GM19438 (cell line): ENCODE data around the gene RAB3GAP1.
"Not testable (repeated sequence)": the region's sequence is repeated elsewhere in the genome, so short reads cannot be mapped to it uniquely, and the experiment has no call there.

Experiments used
- ATAC-seq: cut with Tn5 transposase; IDR thresholded peaks from one replicate; pipeline ENCODE4 v1.9.1; 2021; ENCODE audit warnings: low read depth; ENCODE audit not compliant: unreplicated experiment

Gene RAB3GAP1

DNA sequence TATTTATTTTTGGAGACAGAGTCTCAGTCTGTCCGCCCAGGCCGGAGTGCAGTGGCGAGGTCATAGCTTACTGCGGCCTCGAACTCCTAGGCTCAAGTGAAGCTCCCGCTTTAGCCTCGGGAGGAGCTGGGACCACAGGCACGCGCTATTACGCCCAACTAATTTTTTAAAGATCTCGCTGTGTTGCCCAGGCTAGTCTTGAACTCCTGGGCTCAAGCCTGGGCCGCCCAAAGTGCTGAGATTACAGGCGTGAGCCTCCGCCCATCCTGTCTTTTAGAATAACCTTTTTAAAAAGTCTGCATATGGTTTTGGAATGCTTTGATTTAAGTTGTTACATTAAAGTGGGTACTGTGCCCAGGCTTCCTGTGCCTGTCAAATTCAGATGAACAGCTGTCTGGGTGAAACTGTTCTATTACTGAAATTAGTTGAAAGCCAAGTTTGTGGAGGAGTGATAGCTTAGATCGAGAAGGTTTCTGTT lies 944 bp downstream of the RAB3GAP1 start:
- peak; percentile 15 for ATAC-seq

GRCh38 chr2:135055182-135055786 lies 3.2 kb downstream of the RAB3GAP1 start:
- ATAC-seq = no peak

GRCh38 chr2:135056790-135057189 lies 4.7 kb downstream of the RAB3GAP1 start:
- ATAC-seq = no peak

GRCh38 chr2:135059577-135059976 lies 7.5 kb downstream of the RAB3GAP1 start:
- no peak for ATAC-seq

GRCh38 chr2:135063210-135063609 lies 11.1 kb downstream of the RAB3GAP1 start:
- no peak for ATAC-seq

- ATAC-seq = no peak
Observed at GRCh38 chr2:135064149-135064548, 12.1 kb downstream of the RAB3GAP1 start.

DNA sequence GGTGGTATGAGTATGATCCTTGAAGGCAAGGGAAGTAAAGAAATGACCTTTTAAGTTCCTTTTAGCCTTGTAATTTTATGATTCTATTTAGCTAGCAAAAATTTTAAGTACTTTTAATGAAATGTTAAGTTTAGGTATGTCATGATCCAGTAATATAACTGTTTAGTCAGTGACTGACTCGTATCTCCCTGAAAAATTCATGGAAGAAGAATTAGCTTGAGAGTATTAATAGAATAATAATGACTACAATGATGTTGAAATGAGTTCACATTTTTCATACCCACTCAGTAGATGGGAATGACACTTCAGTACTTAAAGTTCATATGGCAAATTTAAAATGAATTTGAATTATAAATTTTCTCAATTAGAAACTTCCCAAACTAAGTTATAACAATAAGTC lies 14.6 kb downstream of the RAB3GAP1 start:
- no peak for ATAC-seq

DNA sequence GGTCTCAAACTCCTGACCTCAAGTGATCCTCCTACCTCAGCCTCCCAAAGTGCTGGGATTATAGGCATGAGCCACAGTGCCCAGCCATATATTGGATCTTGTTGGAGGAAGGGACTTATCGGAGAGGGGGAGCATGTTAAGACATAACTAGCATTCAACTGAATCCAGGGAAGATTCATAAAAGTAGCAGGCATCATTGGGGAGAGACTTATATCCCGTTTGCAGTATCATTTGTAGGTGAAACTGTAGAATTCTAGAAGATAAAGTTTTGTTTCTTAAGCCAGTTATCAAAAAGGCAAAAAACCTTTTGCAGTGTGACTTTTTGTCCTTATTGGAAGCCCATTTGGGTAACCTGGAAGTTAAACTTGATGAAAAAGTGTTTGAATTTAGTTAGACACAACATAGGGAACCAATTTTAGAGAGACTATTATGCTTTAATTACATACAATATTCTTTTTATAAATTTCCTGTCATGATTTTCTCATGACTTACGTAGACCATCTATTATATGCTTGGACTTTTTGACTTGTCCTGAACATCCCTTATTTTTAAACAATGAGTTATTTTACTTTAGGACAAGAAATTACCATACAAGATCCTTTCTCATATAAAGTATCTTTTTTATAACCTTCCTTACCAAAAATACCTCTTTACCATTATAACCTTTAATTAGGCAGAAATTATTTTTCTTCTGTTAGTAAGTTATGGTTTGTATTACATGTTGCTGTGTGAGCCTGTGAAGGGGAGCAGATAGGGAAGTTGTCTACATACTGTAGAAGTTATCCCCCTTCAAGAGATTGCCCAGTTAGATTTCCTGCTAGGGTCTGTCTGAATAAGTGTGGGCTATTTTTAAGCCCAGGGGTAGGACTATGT lies 20.3 kb downstream of the RAB3GAP1 start:
- ATAC-seq = no peak

DNA sequence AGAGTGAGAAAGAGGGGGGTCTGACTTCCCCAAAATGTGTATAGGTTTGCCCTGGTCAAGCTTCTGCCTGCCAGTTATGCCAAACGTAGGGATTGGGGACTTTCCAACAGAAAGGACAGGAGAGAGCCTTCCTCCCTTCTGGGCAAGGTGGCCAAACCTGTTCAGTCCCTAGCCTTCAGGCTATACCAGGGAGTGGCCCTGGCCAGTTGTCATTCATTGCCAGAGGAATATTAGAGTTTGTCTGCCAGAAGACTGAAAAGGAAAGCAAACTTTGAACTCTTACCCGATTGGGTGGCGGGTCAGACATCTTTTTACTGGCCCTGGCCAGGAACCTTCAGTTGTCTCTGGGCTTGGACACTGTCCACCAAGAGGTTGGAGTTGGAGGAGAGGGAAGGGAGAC lies 22.1 kb downstream of the RAB3GAP1 start:
- no peak for ATAC-seq

DNA sequence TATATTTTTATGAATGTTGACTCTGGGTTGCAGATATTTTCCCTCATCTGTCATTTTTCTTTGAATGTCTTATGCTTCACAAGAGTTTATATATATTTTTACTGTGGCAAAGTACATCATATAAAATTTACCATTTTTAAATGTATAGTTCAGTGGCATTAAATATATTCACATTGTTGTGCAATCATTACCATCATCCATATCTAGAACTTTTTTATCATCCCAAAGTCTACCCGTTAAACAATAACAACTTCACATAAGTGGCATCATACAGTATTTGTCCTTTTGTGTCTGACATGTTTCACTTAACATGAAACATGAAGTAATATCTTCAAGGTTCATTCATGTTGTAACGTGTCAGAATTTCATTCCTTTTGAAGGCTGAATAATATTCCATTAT lies 24.5 kb downstream of the RAB3GAP1 start:
- no peak for ATAC-seq

GRCh38 chr2:135078417-135078816 lies 26.3 kb downstream of the RAB3GAP1 start:
- ATAC-seq = no peak

GRCh38 chr2:135086222-135086621 lies 34.1 kb downstream of the RAB3GAP1 start:
- no peak for ATAC-seq

DNA sequence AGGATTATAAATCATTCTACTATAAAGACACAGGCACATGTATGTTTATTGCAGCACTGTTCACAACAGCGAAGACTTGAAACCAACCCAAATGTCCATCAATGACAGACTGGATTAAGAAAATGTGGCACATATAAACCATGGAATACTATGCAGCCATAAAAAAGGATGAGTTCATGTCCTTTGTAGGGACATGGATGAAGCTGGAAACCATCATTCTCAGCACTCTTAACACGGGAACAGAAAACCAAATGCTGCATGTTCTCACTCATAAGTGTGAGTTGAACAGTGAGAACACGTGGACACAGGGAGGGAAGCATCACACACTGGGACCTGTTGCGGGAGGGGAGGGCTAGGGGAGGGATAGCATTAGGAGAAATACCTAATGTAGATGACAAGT lies 37.5 kb downstream of the RAB3GAP1 start:
- not testable (repeated sequence) for ATAC-seq

GRCh38 chr2:135091681-135092080 lies 39.6 kb downstream of the RAB3GAP1 start:
- ATAC-seq = no peak

GRCh38 chr2:135093193-135093592 lies 41.1 kb downstream of the RAB3GAP1 start:
- no peak for ATAC-seq

GRCh38 chr2:135093670-135094330 lies 41.7 kb downstream of the RAB3GAP1 start:
- no peak for ATAC-seq

DNA sequence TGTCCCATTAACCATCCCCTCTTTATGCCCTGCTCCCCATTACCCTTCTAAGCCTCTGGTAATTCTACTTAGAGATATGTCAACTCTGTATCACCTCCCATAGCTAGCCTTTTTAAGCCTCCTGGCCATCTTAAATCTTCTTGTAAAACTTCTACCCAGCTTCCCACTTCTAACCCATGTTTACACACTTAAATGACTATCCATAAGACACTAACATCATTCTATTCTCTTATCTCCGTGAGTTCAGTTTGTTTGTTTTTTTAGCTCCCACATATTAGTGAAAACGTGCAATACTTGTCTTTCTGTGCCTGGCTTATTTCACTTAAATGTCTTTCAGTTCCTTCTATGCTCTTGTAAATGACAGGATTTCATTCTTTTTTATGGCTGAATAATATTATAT lies 42.4 kb downstream of the RAB3GAP1 start:
- ATAC-seq = no peak

DNA sequence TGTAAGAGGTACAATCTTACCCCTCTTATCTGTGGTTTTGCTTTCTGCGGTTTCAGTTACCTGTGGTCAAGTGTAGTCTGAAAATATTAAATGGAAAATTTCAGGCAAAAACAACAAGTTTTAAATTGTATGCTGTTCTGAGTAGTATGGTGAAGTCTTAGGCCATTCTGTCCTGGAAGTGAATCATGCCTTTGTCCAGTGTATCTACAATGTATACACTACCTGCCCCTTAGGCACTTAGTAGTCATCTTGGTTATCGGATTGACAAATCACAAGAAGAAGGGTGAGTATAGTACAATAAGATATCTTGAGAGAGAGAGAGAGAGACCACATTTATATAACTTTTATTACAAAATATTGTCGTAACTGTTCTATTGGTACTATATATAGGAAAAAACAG lies 43.5 kb downstream of the RAB3GAP1 start:
- no peak for ATAC-seq

GRCh38 chr2:135096665-135097446 lies 44.8 kb downstream of the RAB3GAP1 start:
- no peak for ATAC-seq

DNA sequence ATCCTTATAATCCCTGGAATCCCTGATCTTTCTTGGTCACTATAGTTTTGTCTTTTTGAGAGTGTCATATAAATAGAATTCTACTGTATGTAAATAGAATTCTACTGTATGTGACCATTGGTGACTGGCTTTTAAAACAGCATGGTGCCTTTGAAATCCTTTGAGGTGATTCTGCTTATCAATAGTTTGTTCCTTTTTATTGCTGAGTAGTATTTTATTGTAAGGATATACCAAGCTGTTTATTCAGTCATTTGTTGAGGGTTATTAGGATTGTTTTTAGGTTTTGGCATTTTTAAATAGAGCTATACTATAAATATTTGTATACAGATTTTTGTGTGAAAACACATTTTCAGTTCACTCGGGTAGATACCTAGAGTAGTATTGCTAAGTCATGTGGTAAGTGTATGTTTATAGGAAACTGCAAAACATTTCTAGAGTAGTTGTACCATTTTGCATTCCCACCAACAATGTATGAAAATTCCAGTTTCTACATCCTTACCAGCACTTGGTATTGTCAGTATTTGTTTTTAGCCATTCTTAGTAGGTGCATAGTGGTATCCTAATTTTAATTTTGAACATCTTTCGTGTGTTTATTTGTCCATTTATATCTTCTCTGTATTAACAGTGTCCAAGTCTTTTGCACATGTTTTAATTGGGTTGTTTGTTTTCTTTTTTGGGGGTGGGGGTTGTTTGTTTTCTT lies 45.6 kb downstream of the RAB3GAP1 start:
- ATAC-seq = no peak
